GM18511 (cell line): ENCODE data around the gene PPP2R2D.
"Not testable (repeated sequence)": the region's sequence is repeated elsewhere in the genome, so short reads cannot be mapped to it uniquely, and the experiment has no call there.

Source experiments
- ATAC-seq: cut with Tn5 transposase; IDR thresholded peaks from one replicate; pipeline ENCODE4 v1.9.1; 2021; ENCODE audit warnings: mild to moderate bottlenecking, moderate library complexity; ENCODE audit not compliant: unreplicated experiment

PPP2R2D gene

DNA sequence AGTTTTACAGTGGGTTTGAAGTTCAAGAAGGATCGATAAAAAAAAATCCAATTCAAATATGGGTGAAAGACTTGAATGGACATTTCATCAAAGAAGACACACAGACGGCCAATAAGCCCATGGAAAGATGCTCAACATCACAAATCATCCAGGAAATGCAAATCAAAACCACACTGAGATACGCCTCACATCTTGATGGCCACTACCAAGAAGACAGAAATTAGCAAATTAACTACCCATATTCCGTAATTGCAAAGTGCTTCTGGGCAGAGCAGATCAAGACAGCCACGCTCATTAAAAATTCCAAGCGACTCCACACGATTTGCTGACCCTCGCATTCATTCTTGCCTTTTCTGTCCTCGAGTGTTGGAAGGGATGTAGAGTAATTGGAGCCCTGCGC, 34.1 kb upstream of the PPP2R2D start:
- ATAC-seq: no peak

DNA sequence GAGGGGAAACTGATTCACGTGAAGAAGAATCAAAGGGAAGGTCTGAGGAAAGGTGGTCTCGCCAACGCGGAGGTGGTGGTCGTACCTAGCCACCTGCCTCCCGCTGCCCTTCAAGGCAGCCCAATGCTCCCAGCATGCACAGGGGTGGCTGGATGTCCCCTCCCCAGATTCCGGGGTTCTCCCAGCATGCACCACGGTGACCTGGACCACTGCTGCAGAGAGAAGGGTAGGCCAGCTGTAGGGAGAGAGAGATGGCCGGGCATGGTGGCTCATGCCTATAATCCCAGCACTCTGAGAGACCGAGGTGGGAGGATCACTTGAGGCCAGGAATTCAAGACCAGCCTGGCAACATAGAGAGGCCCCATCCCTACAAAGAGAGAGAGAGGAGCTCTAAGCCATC, 32.4 kb upstream of the PPP2R2D start:
- no peak for ATAC-seq

DNA sequence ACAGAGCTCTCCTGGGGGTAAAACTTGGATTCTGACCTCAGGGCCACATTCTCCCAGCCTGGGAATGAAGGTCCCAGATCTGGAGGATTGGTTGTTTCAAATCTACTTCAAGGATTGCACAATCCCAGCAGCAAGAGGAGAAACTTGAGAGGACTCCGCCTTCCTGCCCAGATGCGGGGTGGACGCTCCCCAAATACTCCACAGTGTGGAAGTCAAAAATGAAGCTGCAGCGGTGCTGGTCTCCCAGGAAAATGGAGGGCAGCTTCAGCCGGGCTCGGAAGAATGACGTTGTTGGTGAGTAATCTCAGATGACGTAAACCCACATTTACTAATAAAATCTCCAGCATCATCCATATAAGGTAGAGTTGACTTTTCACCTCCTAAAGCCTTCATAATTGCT, 31.5 kb upstream of the PPP2R2D start:
- ATAC-seq: no peak

DNA sequence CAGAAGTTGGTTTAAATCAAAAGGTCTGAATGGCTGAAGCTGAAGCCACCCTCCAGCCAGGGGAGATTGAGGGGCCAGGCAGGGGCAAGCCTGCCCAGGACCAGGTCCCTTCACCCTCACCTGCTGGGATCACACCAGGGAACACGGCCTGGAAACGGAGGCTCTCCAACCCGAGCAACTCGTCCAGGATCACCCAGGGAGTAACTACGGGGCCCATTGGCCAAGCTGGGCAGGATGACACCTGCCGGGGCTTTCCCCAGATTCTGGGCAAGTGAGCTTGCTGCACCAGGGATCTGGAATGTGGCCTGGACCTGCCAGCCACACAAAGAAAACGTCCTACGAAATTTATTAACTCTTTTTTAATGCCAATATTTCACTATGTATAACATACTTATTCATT, 30.4 kb upstream of the PPP2R2D start:
- ATAC-seq: no peak

DNA sequence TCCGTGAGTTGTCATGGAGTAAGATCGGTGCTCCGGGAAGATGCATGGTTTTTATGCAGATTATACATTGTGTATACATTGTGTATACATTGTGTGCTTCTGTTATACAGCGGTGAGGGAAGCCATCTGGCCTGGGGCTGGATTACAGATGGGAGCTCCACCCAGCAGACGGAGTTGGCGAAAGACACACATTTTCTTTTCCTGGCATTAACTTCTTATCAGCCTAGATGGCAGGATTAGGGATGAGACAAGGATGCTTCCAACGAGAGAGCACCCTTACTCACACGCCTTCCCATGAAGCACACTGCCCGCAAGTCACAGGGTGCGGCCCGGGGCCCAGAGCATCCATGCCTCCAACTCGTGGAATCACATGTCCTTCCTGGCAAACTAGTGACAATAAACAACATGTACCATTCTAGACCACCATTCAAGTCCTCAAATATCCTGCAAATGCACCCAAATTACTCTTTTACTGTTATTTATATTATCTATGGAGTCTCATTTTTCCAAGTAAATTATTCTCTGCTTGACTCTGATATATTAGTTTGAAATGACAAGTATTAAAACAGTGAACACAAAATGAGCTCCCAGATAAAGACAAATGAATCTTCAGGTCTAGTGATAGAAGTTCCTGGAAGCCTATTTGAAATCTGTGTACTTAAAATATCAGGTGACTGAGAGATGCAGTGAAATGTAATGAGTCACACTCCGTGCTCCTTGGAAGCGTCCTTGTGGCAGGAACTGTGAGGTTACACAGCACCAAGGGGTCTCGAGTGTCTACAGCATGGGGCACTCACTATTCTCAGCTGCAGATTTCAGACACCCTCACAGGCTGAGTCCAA, 29.8 kb upstream of the PPP2R2D start:
- ATAC-seq: no peak

DNA sequence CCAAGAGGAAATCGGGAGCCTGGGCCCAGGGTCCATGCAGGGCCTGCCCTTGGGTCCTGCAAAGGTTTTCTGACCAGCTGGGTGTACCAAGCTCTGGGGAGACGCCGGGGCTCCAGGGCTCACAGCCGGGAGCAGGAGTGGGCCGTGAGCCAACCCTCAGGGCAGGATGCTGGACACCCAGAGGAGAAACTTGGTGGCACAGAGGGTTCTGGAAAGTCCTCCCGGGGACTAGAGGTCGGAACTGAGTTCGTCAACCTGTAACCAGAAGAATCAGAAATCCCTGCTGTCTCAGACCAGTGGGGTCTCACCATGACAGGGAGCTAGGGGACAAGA, 29.2 kb upstream of the PPP2R2D start:
- ATAC-seq: no peak

DNA sequence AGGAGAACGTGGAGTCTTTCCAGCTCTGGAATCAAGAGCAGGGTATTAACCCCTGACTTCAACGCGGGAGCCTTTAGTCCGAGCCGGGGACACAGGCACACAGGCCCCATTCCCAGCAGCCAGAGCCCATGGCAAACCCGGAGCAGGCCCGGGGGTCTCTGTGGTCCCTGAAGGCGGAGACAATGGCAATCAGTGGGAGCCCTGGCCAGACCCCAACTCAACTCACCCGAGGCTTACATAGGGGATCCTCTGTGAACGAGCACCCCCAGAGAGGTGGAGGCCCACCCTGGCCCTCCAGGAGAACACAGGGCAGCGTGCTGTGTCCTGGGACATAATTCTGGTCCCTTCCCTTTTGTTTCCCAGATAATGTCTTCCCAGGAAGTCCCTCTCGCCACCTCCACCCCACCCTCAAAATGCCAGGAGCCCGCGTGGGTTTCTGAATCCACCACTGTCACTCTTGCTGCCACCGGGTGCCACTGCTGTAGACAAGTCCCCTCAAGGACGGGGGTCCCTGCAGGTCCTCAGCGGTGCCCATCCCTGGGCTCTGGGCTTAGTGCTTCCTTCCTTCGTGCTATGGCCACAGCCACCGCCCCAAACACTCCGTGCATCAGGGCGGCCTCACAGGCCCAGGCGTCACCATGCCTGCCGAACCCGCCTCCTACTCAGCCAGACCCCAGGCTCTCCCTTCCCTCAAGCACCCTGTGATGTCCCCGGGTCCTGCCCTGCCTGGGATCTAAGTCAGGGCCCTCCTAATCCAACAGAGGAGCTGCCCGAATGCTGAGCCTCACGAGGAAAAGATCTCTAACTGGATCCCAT, 28.6 kb upstream of the PPP2R2D start:
- no peak for ATAC-seq

DNA sequence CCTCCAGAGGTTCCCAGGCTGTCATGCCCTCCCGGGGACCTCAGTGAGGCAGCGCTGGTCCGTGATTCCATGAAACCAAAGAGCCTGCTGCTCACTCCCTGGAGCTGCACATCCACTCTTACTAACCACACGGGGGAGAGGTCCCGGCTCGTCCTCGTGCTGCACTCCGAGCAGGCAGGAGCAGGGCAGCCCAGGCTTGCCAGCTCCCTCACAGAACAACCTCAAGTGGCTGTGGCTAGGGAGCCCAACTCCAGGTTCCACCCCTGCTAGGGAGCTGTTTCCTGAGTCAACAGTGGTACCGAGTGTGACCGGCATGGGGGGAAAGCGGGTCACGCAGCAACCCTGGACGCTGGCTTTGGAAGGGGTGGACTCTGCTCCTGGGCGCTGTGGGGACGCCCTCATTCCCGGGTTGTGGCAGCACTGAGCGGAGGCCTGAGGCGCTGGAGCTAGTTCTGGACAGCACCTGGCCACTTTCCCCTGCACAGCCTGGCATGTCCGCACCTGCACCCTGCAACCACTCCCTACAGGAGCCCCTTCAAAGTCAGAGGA, 27.9 kb upstream of the PPP2R2D start:
- no peak for ATAC-seq

DNA sequence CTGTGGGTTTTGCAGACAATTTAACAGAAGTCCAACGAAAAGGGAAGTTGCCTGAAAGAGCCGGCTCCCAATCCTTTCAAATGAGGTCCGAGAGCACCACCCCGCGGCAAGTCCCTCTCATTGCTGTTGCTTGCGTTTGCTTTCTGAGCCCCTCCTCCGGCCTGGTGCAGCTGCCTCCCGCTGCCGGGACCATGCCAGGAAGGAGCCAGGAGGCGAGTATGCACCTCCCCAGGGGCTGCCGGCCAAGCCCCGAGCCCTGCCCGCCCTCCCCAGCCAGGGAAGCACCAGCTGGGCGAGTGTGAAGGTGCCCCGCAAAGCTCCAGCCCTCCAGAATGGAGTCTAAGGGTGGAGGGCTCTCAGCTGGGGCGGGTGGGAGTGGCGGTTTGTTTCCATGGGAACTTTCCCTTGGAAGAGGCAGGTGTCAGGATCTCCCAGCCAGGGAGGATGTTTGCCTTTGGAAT, 25.8 kb upstream of the PPP2R2D start:
- ATAC-seq: peak; percentile 96

DNA sequence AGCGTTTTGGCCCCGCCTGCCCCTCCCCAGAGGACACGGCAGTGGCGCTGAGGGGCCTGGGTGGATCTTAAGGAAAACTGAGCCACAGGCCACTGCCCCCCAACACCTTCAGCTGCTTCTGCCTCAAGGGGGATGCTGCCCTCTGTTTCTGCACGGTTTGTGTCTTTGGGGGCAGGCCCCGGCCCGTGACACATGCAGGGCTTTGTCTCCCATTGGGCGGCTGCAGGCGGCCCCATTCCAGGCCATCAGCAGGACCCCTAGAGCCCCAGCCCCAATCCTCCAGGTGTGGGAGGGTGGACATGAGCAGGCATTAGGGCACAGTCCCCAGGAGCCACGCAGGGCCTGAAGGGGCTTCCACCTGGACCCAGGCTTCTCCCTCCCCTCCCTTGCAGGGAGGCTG, 25.3 kb upstream of the PPP2R2D start:
- no peak for ATAC-seq

DNA sequence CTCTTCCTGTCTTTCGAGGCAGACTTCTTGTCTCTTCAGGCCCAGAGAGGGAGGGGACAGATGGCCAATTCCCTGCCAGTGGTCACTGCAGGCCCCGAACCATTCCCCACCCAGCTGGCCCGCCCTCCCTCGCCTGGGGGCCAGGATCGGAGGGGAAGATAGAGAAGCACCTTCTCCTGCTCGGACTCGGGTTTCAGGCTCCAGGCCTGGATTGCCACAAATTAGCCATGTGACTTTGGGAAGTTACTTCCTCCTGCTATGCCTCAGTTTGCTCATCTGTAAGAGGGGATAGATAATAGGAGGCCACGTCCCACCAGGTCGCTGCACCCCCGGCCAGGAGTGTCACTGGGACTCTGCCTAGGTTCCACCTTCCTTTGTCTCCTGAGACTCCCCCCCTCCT, 24.8 kb upstream of the PPP2R2D start:
- no peak for ATAC-seq

DNA sequence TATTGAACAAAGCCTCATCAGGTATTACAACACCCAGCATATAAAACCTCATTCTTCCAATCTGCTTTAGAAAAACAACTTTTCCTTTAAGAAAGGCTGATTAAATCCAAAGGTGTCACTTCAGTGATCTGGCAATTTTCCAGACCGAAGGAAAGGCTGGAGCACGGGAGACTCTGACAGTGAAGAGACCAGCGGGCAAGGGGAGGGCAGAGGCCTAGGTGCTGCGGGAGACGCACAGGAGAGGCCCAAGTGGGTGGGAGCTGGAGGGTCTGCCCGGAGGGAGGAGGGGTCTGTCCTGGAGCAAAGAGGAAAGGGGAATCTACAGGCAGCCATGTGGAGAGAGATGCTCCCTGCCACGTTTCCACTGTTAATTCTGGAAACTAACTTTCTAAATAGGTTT, 24.3 kb upstream of the PPP2R2D start:
- ATAC-seq: no peak

DNA sequence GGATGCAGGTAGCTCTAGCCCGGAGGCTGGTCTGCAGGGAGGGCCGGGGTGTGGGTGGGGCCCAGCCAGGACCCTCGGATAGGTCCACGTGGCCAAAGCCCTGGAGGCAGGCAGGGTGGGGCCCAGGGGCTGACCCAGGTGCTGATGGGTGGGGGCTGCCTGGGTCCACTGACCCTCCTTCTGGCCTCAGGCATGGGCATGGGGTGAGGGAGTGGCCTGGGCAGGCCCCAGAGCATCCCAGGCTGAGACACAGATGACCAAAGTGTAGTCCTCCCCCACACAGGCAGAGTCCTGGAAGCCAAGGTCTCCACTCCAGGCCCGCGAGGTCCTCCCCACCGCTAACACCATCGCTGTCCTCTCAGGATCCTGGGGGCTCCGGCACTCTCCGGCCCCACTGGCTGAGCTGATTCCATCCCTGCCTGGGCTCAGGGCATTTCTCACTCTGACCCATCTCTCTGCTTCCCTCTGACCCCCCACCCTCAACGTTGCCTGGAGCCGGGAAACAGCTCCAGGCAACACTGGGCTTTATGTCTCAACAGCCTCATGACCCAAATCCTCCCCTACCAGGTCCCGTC, 20.7 kb upstream of the PPP2R2D start:
- no peak for ATAC-seq

DNA sequence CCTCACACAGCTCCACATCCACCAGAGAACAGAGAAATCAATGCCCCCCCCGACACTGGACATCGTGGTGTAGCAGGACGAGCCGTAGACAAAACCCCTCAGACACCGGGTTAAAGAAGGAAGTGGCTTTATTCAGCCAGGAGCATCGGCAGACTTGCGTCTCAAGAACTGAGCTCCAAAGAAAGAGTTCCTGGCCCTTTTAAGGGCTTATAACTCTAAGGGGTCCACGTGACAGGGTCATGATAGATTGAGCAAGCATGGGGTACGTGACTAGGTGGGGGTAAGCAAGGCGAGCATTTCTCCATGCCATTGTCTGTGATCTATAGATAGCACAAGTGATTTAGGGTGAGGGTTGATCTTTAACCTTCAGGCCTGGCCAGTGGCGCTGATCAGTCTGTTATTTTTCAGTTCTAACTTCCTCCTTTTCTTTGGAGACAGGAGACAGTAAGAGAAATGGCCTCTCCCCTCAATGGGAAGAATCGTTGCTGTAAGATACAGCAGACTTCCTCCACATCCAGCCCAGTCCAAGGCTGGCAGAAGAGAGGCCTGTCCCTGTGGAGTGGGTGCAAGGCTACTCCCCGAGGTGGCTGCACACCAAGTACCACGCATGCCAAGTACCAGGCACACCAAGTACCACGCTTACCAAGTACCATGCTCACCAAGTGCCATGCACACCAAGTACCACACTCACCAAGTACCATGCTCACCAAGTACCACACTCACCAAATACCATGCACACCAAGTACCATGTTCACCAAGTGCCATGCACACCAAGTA, 19.5 kb upstream of the PPP2R2D start:
- no peak for ATAC-seq

DNA sequence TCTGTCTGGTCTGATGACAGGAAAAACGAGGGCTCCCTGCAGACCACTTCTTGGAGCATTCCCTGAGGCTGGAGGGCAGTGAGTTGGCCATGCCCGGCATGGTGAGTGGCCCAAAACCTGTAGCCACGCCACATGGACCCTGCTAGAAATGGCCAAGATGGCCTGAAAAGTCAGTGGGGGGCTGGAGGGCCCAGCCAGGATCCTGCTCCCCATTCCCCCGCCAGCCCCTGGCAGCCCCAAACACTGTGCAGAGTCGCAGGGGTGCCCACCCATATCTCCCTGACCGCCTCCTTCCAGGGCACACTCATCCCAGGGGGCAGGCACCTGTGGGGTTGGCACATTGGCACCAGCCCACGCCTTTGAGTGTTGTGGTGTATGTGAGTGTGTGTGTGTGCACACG, 18.7 kb upstream of the PPP2R2D start:
- no peak for ATAC-seq

DNA sequence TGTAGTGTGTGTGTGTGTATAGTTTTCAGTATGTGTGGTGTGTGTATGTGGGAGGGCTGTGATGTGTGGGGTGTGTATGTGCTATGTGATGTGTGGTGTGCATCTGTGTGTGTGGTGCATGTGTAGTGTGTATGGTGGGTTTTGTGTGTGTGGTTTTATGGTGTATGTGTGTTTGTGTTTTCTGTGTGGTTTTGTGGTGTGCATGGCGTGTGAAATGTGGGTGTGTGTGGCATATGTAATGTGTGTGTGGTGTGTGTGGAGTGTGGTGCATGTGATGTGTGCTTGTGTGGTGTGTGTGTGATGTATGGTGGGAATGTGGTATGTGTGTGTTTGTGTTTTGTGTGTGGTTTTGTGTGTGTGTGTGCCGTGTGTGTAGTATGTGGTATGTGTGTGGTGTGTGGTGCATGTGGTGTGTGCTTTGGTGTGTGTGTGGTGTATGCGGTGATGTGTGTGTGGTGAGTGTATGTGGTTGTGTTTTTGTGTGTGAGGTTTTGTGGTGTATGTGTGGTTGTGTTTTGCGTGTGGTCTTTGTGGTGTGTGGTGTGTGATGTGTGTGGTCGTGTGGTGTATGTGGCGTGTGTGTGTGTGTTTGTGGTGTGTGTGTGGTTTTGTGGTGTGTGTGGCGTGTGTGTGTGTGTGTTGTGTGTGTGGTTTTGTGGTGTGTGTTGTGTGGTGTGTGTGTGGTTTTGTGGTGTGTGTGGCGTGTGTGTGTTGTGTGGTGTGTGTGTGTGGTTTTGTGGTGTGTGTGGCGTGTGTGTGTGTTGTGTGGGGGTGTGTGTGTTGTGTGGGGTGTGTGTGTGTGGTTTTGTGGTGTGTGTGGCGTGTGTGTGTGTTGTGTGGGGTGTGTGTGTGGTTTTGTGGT, 18.0 kb upstream of the PPP2R2D start:
- no peak for ATAC-seq

DNA sequence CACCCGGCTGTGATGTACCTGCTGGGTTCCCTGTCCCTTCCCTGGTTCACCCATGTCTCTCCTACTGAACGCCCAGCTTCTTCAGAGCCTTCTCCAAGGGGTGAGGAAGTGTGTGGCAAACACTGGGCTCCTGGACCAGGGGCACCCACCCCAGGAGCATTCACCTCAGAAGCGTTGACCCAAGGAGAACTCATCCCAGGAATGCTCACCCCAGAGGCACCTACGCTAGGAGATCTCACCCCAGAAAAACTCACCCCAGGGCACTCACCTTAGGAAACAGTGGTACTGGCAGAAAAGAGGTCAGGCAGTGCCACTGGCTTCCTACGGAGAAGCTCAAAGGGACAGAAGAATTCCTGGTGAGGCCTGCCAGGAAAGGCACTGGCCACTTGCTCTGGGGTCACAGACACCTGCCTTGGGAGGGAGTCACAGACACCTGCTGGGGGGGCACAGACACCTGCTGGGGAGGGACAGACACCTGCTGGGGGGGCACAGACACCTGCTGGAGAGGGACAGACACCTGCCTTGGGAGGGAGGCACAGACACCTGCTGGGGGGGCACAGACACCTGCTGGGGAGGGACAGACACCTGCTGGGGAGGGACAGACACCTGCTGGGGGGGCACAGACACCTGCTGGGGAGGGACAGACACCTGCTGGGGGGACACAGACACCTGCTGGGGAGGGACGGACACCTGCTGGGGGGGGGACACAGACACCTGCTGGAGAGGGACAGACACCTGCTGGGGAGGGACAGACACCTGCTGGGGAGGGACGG, 17.0 kb upstream of the PPP2R2D start:
- ATAC-seq: not testable (repeated sequence)

DNA sequence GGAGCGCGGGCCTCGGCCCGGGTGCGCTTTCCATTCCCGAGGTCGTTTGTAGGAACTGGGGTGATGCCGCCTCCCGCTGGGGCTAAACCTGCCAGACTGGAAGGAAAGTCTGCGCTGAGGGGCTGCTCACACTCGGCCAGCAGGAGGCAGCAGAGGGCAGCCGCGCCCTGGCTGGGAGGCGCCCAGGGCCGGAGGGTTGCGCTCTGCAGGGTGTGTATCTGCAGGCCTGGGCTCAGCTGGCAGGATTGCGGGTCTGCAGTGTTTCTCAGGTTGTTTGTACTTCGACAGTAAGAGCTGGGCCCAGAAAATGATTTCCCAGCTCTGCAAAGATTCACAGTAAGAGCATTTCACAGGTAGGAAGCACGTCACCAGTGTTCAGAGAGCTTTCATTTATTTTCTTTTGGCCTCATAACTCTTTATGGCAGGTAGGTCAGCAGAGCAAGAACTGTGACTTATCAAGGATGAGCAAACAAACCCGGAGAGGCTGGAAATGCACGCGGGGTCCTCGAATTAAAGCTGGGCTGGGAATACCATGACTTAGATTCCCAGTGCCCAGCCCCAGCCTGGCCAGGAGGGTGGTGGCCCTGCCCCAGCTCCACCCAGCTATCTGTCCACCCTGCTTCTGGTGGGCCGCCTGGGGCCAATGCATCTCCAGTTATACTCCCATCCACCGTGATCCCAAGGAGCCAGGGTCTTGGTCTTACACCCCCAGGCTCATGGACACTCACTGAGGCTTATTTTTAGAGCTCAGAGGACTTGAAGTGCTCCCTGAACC, 15.2 kb upstream of the PPP2R2D start:
- ATAC-seq: peak; percentile 98
